ENCODE measurements around the gene CCDC85B.

CCDC85B gene

GRCh38 chr11:65897020-65897471 lies 6.6 kb downstream of the CCDC85B start:
- H3K27ac ChIP-seq (ENCODE audit: low read length) = no peak overlapping the region
- H3K9me3 ChIP-seq (ENCODE audit: insufficient read depth, low read length, severe bottlenecking) = no peaks in the 10 kb centered on the region
- H3K4me1 ChIP-seq (ENCODE audit: insufficient read depth, low read length) = peaks cover 34% of the 10 kb centered on the region
- TF ChIP-seq CTCF (IDR thresholded peaks at IDR 0.05; ENCODE audit: borderline replicate concordance, extremely low read depth, low read length, poor library complexity, severe bottlenecking) = no peak
- TF ChIP-seq EZH2 (IDR thresholded peaks at IDR 0.05; ENCODE audit: borderline replicate concordance, low read depth, low read length, severe bottlenecking) = no peak
- ATAC-seq (ENCODE audit: insufficient read depth, low read depth) = no peak
- H3K4me2 ChIP-seq (ENCODE audit: insufficient read depth, low read length) = no peak overlapping the region
- H3K4me3 ChIP-seq (ENCODE audit: low read depth in 1 of 2, low read length in 2 of 2) = no peak overlapping the region
- H4K20me1 ChIP-seq (ENCODE audit: insufficient read depth, low read length) = peaks cover 15% of the 10 kb centered on the region; the same call in 1 of the 2 replicates
- H3K27me3 ChIP-seq (ENCODE audit: insufficient read depth, low read length, poor library complexity) = peaks cover 39% of the 10 kb centered on the region
- H3K36me3 ChIP-seq (ENCODE audit: insufficient read depth, low read length) = no peaks in the 10 kb centered on the region
- DNase-seq = no peak
- no peak overlapping the region for H3K9ac ChIP-seq (ENCODE audit: low read depth, low read length)
- H3K79me2 ChIP-seq (ENCODE audit: insufficient read depth, low read length) = no peaks in the 10 kb centered on the region
- H2AFZ ChIP-seq (ENCODE audit: low read depth, low read length) = no peak overlapping the region

GRCh38 chr11:65898656-65899355 lies 8.3 kb downstream of the CCDC85B start:
- peak overlapping the region; percentile 41; the same call in 1 of the 2 replicates for H2AFZ ChIP-seq (ENCODE audit: low read depth, low read length)
- H4K20me1 ChIP-seq (ENCODE audit: insufficient read depth, low read length) = 0 out of 2 replicates have a peak, but pooled peaks cover 5% of the 10 kb centered on the region
- H3K79me2 ChIP-seq (ENCODE audit: insufficient read depth, low read length) = no peaks in the 10 kb centered on the region
- H3K4me2 ChIP-seq (ENCODE audit: insufficient read depth, low read length) = peak overlapping the region; percentile 69
- TF ChIP-seq EZH2 (IDR thresholded peaks at IDR 0.05; ENCODE audit: borderline replicate concordance, low read depth, low read length, severe bottlenecking) (peak; percentile 5), CTCF (IDR thresholded peaks at IDR 0.05; ENCODE audit: borderline replicate concordance, extremely low read depth, low read length, poor library complexity, severe bottlenecking) (no peak)
- no peaks in the 10 kb centered on the region for H3K36me3 ChIP-seq (ENCODE audit: insufficient read depth, low read length)
- H3K27me3 ChIP-seq (ENCODE audit: insufficient read depth, low read length, poor library complexity) = peaks cover 46% of the 10 kb centered on the region
- H3K27ac ChIP-seq (ENCODE audit: low read length) = no peak overlapping the region
- peak overlapping the region; percentile 43; the same call in 1 of the 2 replicates for H3K9ac ChIP-seq (ENCODE audit: low read depth, low read length)
- H3K4me3 ChIP-seq (ENCODE audit: low read depth in 1 of 2, low read length in 2 of 2) = peak overlapping the region in 1 of 2 experiments; percentile 53; a peak in 2 of 4 replicates
- H3K9me3 ChIP-seq (ENCODE audit: insufficient read depth, low read length, severe bottlenecking) = no peaks in the 10 kb centered on the region
- H3K4me1 ChIP-seq (ENCODE audit: insufficient read depth, low read length) = peaks cover 23% of the 10 kb centered on the region
- ATAC-seq (ENCODE audit: insufficient read depth, low read depth) (no peak), DNase-seq (no peak)

GRCh38 chr11:65899356-65900124 lies 9.1 kb downstream of the CCDC85B start:
- peak overlapping the region; percentile 43 for H3K9ac ChIP-seq (ENCODE audit: low read depth, low read length)
- peak; percentile 69 for ATAC-seq (ENCODE audit: insufficient read depth, low read depth)
- H3K27me3 ChIP-seq (ENCODE audit: insufficient read depth, low read length, poor library complexity) = peaks cover 46% of the 10 kb centered on the region
- 0 out of 2 replicates have a peak, but pooled peaks cover 5% of the 10 kb centered on the region for H4K20me1 ChIP-seq (ENCODE audit: insufficient read depth, low read length)
- DNase-seq = peak; percentile 69
- H3K4me3 ChIP-seq (ENCODE audit: low read depth in 1 of 2, low read length in 2 of 2) = peak overlapping the region in 1 of 2 experiments; percentile 53; a peak in 2 of 4 replicates
- H3K27ac ChIP-seq (ENCODE audit: low read length) = no peak overlapping the region
- no peaks in the 10 kb centered on the region for H3K79me2 ChIP-seq (ENCODE audit: insufficient read depth, low read length)
- no peaks in the 10 kb centered on the region for H3K9me3 ChIP-seq (ENCODE audit: insufficient read depth, low read length, severe bottlenecking)
- H3K36me3 ChIP-seq (ENCODE audit: insufficient read depth, low read length) = no peaks in the 10 kb centered on the region
- H3K4me1 ChIP-seq (ENCODE audit: insufficient read depth, low read length) = peaks cover 23% of the 10 kb centered on the region
- peak; percentile 36 for TF ChIP-seq CTCF (IDR thresholded peaks at IDR 0.05; ENCODE audit: borderline replicate concordance, extremely low read depth, low read length, poor library complexity, severe bottlenecking)
- TF ChIP-seq EZH2 (IDR thresholded peaks at IDR 0.05; ENCODE audit: borderline replicate concordance, low read depth, low read length, severe bottlenecking) = peak; percentile 80
- peak overlapping the region; percentile 41 for H2AFZ ChIP-seq (ENCODE audit: low read depth, low read length)
- peak overlapping the region; percentile 69 for H3K4me2 ChIP-seq (ENCODE audit: insufficient read depth, low read length)
